T-helper 1 cell (primary cell): ENCODE results near the gene XCL1.

Source experiments
- DNase-seq, 5 donors: peaks; one replicate each; pipeline ENCODE4 v3.0.0-alpha.2; 2012 to 2020

The XCL1 gene

DNA sequence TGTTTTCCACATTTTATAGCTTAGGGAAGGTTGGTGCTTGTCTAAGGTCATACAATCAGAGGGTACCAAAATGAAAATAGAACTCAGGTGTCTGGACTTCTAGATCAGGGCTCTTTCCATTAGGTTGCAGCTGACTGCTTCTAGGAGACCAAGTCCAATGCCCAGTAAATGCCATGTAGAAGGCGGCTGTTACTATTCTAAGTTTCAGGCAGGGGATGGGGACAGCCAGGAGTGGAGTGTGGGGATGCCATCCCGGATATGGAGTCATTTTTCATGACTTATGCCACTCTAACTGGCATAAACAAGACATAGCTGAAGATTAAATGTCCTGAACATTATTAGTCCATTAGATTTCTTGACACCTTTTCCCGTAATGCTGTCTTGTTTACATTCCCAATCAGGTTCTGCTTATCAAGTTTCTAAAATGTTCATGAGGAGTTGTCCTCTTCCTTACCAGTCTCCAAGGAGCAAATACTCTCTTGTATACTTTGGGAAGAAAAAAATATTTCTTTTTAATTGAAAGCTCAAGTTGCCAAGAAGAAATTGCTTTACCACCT lies 31.5 kb downstream of the XCL1 start:
- DNase-seq = no peak

DNA sequence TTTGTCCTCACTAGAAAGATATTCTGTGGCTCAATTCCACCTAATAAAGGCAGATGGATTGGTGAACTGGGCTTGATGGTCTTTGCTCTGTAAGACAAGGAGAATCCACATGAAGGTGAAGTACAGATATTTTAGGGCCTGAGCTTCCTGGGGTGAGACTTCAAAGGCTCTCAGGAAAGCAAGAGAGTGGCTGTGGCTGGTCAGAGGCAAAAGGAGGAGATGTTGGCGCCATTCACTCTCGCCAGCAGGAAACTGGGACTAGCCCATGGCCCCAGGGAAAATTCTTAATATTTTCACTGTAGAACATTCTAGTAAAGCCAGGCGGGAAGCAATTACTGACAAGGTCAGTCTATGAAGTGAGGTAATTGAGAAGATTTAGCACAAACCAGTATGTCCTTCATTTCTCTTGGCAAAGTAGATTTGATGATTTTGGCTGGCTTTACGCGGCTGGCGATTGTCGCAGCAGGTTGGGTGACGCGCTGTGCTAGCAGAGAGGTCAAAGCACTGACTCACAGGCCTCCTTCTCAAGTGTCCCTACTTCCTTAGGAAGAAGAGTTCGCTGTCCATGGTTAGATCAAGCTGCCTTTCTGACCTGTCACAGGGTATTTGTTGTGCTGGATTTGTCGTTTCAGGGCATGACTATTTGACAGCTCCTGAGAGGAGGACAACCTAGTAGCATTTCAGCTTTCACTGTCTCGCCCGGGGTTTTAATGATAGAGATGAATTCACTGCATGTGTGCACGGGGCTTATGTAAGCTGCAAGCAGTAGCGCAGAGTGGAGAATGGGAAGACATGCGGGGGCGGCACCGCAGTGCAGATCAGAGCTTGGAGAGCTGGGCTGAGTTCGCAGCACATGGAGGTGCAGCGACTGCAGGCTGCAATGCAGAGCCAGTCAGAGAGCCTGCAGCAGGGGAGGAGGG lies 32.7 kb downstream of the XCL1 start:
- no peak for DNase-seq

- no peak for DNase-seq
Observed at GRCh38 chr1:168609741-168610510, 33.5 kb downstream of the XCL1 start.

- no peak for DNase-seq
Observed at GRCh38 chr1:168613038-168613451, 36.6 kb downstream of the XCL1 start.

GRCh38 chr1:168613691-168614231 lies 37.4 kb downstream of the XCL1 start:
- DNase-seq = no peak

GRCh38 chr1:168614235-168614634 lies 37.8 kb downstream of the XCL1 start:
- DNase-seq = no peak

- no peak for DNase-seq
Observed at GRCh38 chr1:168615965-168616364, 39.6 kb downstream of the XCL1 start.

DNA sequence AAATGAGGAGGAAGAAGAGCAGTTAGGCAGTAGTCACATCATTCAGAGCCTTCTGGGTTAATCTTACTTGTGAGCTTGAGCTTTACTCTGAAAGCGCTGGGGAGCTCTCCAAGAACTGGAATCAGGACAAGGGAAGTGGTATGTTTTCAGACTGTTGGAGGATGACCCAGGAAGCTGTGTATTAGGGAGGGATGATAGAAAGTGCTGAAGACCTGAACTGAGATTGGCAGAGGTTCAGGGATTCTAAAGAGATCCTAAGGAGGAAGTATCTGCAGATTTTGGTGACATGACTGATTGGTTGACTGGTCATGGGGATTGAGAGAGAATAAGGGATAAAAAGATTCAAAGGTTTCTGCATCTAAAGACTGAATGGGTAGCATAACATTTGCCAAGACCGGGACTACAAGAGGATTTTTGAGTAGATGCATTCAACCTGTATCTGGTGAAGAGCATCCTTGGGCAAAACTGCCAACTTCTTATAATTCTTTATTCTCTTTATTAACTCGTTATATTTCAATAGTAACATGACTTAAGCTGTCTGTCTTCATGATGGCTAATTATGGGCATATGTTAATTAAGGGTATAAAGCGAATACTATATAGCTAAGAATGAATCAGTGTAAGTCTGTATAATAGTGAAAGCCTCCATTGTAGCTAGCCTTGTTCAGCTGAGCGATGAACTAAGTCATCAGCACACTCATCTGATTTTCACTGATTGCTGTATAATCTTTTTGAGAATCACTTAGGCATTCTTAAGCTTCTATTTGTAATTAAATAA lies 41.8 kb downstream of the XCL1 start:
- no peak for DNase-seq

- DNase-seq = no peak
Observed at GRCh38 chr1:168618886-168619285, 42.5 kb downstream of the XCL1 start.

DNA sequence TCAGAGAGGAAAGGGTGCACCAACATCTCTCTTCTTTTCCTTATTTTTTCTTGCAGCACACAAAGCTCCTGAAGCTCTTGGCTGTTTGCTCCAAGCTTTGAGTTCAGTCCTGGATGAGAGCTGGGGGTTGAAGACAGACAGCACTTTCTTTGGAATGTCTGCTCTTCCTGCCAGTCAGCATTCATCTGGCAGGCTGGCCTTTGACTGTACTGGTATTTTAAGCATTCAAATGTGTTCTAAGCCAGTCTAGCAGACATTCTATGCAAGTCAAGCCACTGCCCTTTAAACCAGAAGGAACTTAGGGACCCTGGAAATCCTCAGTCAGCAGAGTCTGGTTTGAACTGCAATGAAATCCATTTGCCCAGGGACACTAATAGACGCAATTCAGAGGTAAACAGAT lies 45.0 kb downstream of the XCL1 start:
- no peak for DNase-seq

DNA sequence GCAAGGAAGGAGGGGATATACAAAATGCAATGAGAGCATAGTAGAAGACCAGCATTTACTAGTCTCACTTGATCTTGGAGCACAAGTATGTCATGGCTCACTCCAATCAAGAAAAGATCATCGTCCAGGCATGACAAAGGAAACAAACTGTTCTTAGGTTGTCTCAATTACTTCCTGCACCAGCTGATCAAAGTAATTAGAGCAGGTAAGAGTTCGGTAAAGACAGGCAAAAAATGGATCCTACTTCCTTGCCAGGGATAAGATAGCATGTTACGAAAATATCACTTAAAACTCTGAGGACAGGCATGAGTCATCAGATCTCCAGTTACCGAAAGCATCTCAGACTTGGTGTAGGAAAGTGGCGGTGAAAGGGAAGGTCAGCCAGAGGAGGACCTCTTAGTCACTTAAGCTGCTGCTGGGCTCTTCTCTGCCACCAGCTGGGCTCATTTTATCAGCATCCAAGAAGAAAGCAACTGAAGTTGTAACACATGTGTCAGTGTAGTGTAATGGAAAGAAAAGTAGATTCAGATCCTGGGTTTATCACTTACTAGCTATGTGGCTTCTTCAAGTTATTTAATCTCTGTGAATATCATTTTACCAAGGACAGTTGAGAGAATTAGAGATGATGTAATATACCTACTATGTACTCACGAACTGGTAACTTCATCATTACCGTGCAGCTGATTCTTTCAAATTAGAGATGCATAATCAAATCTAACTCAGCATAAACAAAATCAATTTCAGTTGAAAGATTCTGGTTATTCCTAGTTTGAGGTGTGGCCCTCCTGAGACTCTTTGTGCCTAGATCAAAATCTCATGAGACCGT lies 46.8 kb downstream of the XCL1 start:
- no peak for DNase-seq

DNA sequence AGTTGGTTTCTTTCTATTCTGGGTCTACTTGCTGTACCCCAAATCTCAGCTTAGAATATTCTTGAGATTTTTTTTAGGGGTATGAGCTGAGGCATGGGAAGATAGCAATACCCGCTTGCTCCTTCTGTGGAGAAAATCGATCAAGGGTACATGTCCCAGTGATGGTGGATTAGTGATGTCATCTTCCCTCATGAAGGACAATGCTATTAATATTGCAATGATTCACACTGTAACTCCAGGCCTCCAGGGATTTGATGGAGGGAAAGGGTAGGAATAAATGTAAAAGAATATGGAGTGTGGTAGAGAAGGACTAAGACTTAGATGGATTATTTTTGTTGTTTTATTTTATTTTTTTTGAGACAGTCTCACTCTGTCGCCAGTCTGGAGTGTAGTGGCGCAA lies 47.4 kb downstream of the XCL1 start:
- no peak for DNase-seq

GRCh38 chr1:168626326-168626725 lies 49.9 kb downstream of the XCL1 start:
- DNase-seq = no peak

DNA sequence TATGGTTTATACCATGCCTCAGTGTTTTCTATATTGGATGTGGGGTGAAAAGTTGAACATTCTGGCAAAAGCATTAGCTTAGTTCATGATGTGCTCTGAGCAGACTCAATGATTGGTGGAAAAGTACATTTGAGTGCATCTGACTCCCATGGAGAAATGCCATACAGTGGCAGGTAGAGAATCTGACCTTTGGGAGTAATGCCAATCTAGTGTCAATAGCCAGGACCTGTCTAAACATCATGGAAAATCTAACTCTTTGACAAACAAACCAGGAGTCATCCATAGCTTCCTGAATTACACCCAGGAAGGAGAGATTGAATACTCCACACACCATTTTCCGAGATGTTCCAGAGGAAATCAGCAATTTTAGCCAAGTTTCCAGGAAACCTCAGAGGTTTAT lies 51.0 kb downstream of the XCL1 start:
- no peak for DNase-seq

GRCh38 chr1:168628807-168629206 lies 52.4 kb downstream of the XCL1 start:
- no peak for DNase-seq

- no peak for DNase-seq
Observed at GRCh38 chr1:168629466-168629865, 53.1 kb downstream of the XCL1 start.
